HepG2 (cell line): Measurements from ENCODE around the gene SNRPD2. TPM values are rescaled to one million over a fixed set of nuclear protein-coding genes. Genes with fewer than 3 reads are reported as not detected.

ENCODE experiments used
- BRD4 ChIP-seq: sonication (generic); formaldehyde crosslinking; IDR thresholded peaks from 2 replicates; pipeline ENCODE4 v1.4.0; 2020; ENCODE audit warnings: missing genetic modification reagents
- CBX2 ChIP-seq, 2 experiments: fragments of 200-600 bp in 1 of 2; sonication (generic); formaldehyde crosslinking in 1 of 2; IDR thresholded peaks; 2 replicates each; pipeline versions ENCODE4 v1.7.0 to v1.8.1; 2018 to 2022; ENCODE audit warnings: low read depth in 2 of 2, low read length in 1 of 2, mild to moderate bottlenecking in 1 of 2, missing genetic modification reagents in 1 of 2
- CBX5 ChIP-seq: sonication (generic); formaldehyde crosslinking; IDR thresholded peaks from 2 replicates; pipeline ENCODE4 v1.4.0; 2020; ENCODE audit warnings: missing genetic modification reagents, borderline replicate concordance
- CCAR2 ChIP-seq: fragments of 200-400 bp; formaldehyde crosslinking; optimal IDR thresholded peaks from 2 replicates; pipeline ENCODE3; 2018; ENCODE audit warnings: low read depth, mild to moderate bottlenecking, low read length, moderate library complexity
- FIP1L1 ChIP-seq: fragments of 200-400 bp; formaldehyde crosslinking; IDR thresholded peaks from 2 replicates; pipeline ENCODE4 v1.6.1; 2018; ENCODE audit warnings: low read depth, mild to moderate bottlenecking, low read length, moderate library complexity, borderline replicate concordance; ENCODE audit not compliant: insufficient read depth
- GRHL1 ChIP-seq: sonication (generic); formaldehyde crosslinking; conservative IDR thresholded peaks from 2 replicates; pipeline ENCODE4 v1.8.0; 2022; ENCODE audit warnings: missing genetic modification reagents
- KDM3A ChIP-seq: IDR thresholded peaks from 2 replicates; pipeline ENCODE4 v1.6.1; 2018; ENCODE audit warnings: low read depth, missing compliant biosample characterization
- MEIS2 ChIP-seq: sonication (generic); formaldehyde crosslinking; IDR thresholded peaks from 2 replicates; pipeline ENCODE4 v1.9.0; 2021; ENCODE audit warnings: mild to moderate bottlenecking, missing genetic modification reagents
- MTF2 ChIP-seq: sonication (generic); formaldehyde crosslinking; IDR thresholded peaks from 2 replicates; pipeline ENCODE4 v1.5.0; 2020; ENCODE audit warnings: missing genetic modification reagents, borderline replicate concordance
- POGZ ChIP-seq: sonication (generic); formaldehyde crosslinking; IDR thresholded peaks from 2 replicates; pipeline ENCODE4 v1.4.0; 2020; ENCODE audit warnings: mild to moderate bottlenecking, missing genetic modification reagents
- RARG ChIP-seq: sonication (generic); formaldehyde crosslinking; IDR thresholded peaks from 2 replicates; pipeline ENCODE4 v1.4.0; 2020; ENCODE audit warnings: low read depth, mild to moderate bottlenecking, missing genetic modification reagents
- SETDB1 ChIP-seq: sonication (generic); formaldehyde crosslinking; IDR thresholded peaks from 2 replicates; pipeline ENCODE4 v1.5.1; 2020; ENCODE audit warnings: missing genetic modification reagents, mild to moderate bottlenecking, borderline replicate concordance
- SUZ12 ChIP-seq: fragments of 150-350 bp; IDR thresholded peaks from 2 replicates; pipeline ENCODE4 v1.6.1; 2014; ENCODE audit warnings: low read depth, low read length
- TCF7 ChIP-seq: sonication (generic); IDR thresholded peaks from 2 replicates; pipeline ENCODE4 v1.6.1; 2016; ENCODE audit warnings: antibody characterized with exemption, low read depth
- TRIM22 ChIP-seq: fragments of 450-650 bp; IDR thresholded peaks from 2 replicates; pipeline ENCODE4 v1.6.1; 2017
- ZFY ChIP-seq: sonication (generic); formaldehyde crosslinking; IDR thresholded peaks from 2 replicates; pipeline ENCODE4 v1.4.0; 2020; ENCODE audit warnings: missing genetic modification reagents
- ZNF124 ChIP-seq: sonication (generic); formaldehyde crosslinking; IDR thresholded peaks from 2 replicates; pipeline ENCODE4 v1.4.0; 2020; ENCODE audit warnings: missing genetic modification reagents
- ZNF20 ChIP-seq: sonication (generic); formaldehyde crosslinking; IDR thresholded peaks from 2 replicates; pipeline ENCODE4 v1.4.0; 2020; ENCODE audit warnings: mild to moderate bottlenecking, moderate library complexity, missing genetic modification reagents
- ZNF205 ChIP-seq: IDR thresholded peaks from 2 replicates; pipeline ENCODE4 v1.6.1; 2018; ENCODE audit warnings: missing biosample characterization, missing genetic modification reagents
- ZNF337 ChIP-seq: sonication (generic); formaldehyde crosslinking; IDR thresholded peaks from 2 replicates; pipeline ENCODE4 v1.5.1; 2020; ENCODE audit warnings: missing genetic modification reagents, low read depth, mild to moderate bottlenecking, borderline replicate concordance
- ZNF496 ChIP-seq: sonication (generic); formaldehyde crosslinking; IDR thresholded peaks from 2 replicates; pipeline ENCODE4 v1.8.1; 2023; ENCODE audit warnings: mild to moderate bottlenecking, moderate library complexity, missing genetic modification reagents; ENCODE audit not compliant: insufficient replicate concordance
- ZNF567 ChIP-seq: sonication (generic); formaldehyde crosslinking; IDR thresholded peaks from 2 replicates; pipeline ENCODE4 v1.8.1; 2023; ENCODE audit warnings: mild to moderate bottlenecking, missing genetic modification reagents, borderline replicate concordance
- ZNF589 ChIP-seq: sonication (generic); formaldehyde crosslinking; conservative IDR thresholded peaks from 2 replicates; pipeline ENCODE4 v1.8.0; 2022; ENCODE audit warnings: mild to moderate bottlenecking, moderate library complexity, missing genetic modification reagents
- ZNF879 ChIP-seq: sonication (generic); formaldehyde crosslinking; IDR thresholded peaks from 2 replicates; pipeline ENCODE4 v1.8.1; 2023; ENCODE audit warnings: missing genetic modification reagents
- polyA plus RNA-seq, 8 experiments: library from polyadenylated mRNA; depleted of rRNA in 3 of 8; stranded (reverse) in 7 of 8; unstranded in 1 of 8; fragments of >200 nt; fragmentation: Illumina TruSeq in 4 of 8; extraction: Trizol in 4 of 8; gene quantifications; 2 replicates each; pipeline versions ENCODE4 v1.2.1 to v1.2.3, GENCODE V29; 2011 to 2016; ENCODE audit warnings: low read depth in 4 of 8, missing spikeins in 1 of 8, mixed read lengths in 1 of 8; ENCODE audit not compliant: insufficient read depth in 1 of 8
- total RNA-seq, 5 experiments: library from RNA; depleted of rRNA; stranded (reverse); fragments of >200 nt; fragmentation: Illumina TruSeq; extraction: Trizol; gene quantifications; 2 replicates each; pipeline ENCODE4 v1.2.3, GENCODE V29; 2016; ENCODE audit warnings: low read depth in 1 of 5
- TF ChIP-seq, protein P1 (sequence below): IDR thresholded peaks from 2 replicates; pipeline ENCODE4 v1.6.1; 2012; ENCODE audit warnings: low read depth, low read length, improper control_type of control experiment

Gene SNRPD2
- total and polyA plus RNA-seq, 2 of the 13 experiments (the other 11 are each of a cell fraction or from before 2014, with no cell fraction given) = 299 to 485 TPM

DNA sequence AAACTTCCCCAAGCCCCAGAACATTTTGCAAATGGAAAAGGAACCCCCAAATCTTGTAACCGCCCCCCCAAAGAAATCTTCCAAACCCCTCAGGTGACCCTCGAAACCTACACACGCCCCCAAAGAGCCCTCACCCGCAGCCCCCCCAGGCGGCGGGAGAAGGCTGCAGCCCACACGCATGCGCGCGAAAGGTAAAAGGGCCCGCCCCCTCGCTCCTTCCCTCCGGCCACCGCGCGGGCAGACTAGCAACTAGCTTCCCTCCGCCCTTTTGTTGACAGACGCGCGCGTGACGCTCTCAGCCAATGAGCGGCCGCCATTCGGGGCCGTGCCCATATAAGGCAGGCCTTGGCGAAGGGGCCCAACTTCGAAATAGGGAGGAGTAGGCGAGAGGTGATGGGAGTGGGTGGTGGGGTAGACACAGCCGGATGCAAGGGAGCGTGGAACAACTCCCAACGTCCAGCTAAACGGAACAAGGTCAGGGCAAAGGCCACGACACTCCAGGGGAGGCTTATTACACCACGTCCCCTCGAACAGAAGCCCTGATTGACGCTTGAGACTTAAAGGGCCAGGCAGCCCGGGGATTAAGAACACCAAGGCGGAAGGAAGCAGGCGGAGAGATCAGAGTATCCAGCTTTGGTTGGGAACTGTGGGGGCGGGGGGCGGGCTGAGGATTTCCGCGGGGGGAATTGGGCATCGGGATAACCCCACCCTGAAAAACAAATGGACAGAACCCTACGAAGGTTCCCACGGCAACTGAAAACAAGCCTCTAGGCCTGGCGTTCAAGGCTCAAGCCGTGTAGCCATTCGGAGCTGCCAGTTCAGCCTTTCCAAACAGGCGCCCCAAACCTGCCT is 25.6 kb upstream of the SNRPD2 start (continued):
- TF ChIP-seq ZNF496 (CRISPR knock-in tag) = no peak
- TF ChIP-seq, protein P1, sequence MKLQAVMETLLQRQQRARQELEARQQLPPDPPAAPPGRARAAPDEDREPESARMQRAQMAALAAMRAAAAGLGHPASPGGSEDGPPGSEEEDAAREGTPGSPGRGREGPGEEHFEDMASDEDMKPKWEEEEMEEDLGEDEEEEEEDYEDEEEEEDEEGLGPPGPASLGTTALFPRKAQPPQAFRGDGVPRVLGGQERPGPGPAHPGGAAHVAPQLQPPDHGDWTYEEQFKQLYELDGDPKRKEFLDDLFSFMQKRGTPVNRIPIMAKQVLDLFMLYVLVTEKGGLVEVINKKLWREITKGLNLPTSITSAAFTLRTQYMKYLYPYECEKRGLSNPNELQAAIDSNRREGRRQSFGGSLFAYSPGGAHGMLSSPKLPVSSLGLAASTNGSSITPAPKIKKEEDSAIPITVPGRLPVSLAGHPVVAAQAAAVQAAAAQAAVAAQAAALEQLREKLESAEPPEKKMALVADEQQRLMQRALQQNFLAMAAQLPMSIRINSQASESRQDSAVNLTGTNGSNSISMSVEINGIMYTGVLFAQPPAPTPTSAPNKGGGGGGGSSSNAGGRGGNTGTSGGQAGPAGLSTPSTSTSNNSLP = peak; percentile 59; the same call in 1 of the 2 replicates
- no peak for TF ChIP-seq SETDB1 (CRISPR knock-in tag)
- TF ChIP-seq POGZ (CRISPR knock-in tag) = peak; percentile 91
- TF ChIP-seq KDM3A = no peak
- no peak for TF ChIP-seq MTF2 (CRISPR knock-in tag)
- no peak for TF ChIP-seq SUZ12
- TF ChIP-seq ZNF337 = peak; percentile 74; the same call in 1 of the 2 replicates
- no peak for TF ChIP-seq GRHL1 (CRISPR knock-in tag)
- no peak for TF ChIP-seq TRIM22
- no peak for TF ChIP-seq CBX2 (IDR thresholded peaks at IDR 0.05; ENCODE audit: low read depth, low read length)
- no peak for TF ChIP-seq CBX2 (CRISPR knock-in tag; IDR thresholded peaks at IDR 0.05; ENCODE audit: low read depth)
- peak; percentile 69 for TF ChIP-seq TCF7
- TF ChIP-seq ZNF205 (CRISPR knock-in tag) = no peak
- TF ChIP-seq RARG (CRISPR knock-in tag) = 0 out of 2 replicates have a peak, but pooled peaks have one; percentile 61
- TF ChIP-seq ZNF879 (CRISPR knock-in tag) = no peak
- TF ChIP-seq CCAR2 = no peak
- no peak for TF ChIP-seq ZNF20 (CRISPR knock-in tag)
- TF ChIP-seq ZFY = peak; percentile 51; the same call in 1 of the 2 replicates
- no peak for TF ChIP-seq ZNF567 (CRISPR knock-in tag)
- TF ChIP-seq MEIS2 (CRISPR knock-in tag) = peak; percentile 43; the same call in 1 of the 2 replicates
- TF ChIP-seq ZNF124 (CRISPR knock-in tag) = 0 out of 2 replicates have a peak, but pooled peaks have one; percentile 21
- no peak; the same call in 1 of the 2 replicates for TF ChIP-seq FIP1L1
- TF ChIP-seq ZNF589 (CRISPR knock-in tag) = no peak
- TF ChIP-seq BRD4 (CRISPR knock-in tag) = no peak
- TF ChIP-seq CBX5 (CRISPR knock-in tag) = peak; percentile 65; the same call in 1 of the 2 replicates
